Endothelial cell of umbilical vein (primary cell): ENCODE results near the gene PLAGL1. TPM values are rescaled to one million over a fixed set of nuclear protein-coding genes. Genes with fewer than 3 reads are reported as not detected.

Source experiments
- BruUV-seq: library from RNA; stranded (reverse); fragments of 400-500 nt; replicated peaks from 2 replicates; lab custom pipeline; 2021; lab: Mats Ljungman, UMichigan
- CTCF ChIA-PET: fragments of 300-600, 350-600 bp; sonication (Branson Sonifier 250); formaldehyde crosslinking; loops from one replicate; lab custom pipeline; 2021; ENCODE audit warnings: antibody characterized with exemption, inconsistent platforms; lab: Charles Lee
- POLR2A ChIA-PET: fragments of 300-600, 350-600 bp; sonication (Branson Sonifier 250); formaldehyde crosslinking; loops from one replicate; lab custom pipeline; 2021; ENCODE audit warnings: antibody characterized with exemption, inconsistent platforms; lab: Charles Lee
- DNase-seq: peaks from one replicate; pipeline ENCODE4 v3.0.0-alpha.2; 2011; ENCODE audit warnings: low read depth, low spot score
- FAIRE-seq: peaks from 2 replicates; lab custom pipeline; 2011; peaks lifted over from hg19 to GRCh38; lab: Jason Lieb, UNC
- H2AFZ ChIP-seq: 2 replicates; pipeline ENCODE4 v1.6.0; 2012; ENCODE audit warnings: low read depth, low read length, control low read depth, inconsistent platforms
- H3K27ac ChIP-seq: 2 replicates; pipeline ENCODE4 v1.5.1; 2011; ENCODE audit warnings: low read depth, mild to moderate bottlenecking, control low read depth, low read length, moderate library complexity; ENCODE audit not compliant: insufficient read depth
- H3K27me3 ChIP-seq, 2 experiments: 2 replicates each; pipeline versions ENCODE4 v1.6.0 to v1.6.1; 2011; ENCODE audit warnings: low read length in 2 of 2, mixed read lengths in 1 of 2; ENCODE audit not compliant: control insufficient read depth in 2 of 2, insufficient read depth in 2 of 2
- H3K36me3 ChIP-seq, 2 experiments: 2 replicates in 1 of 2; 3 replicates in 1 of 2; pipeline ENCODE4 v1.5.1; 2011; ENCODE audit warnings: low read length in 2 of 2, mild to moderate bottlenecking in 1 of 2, moderate library complexity in 1 of 2; ENCODE audit not compliant: control insufficient read depth in 2 of 2, insufficient read depth in 2 of 2; ENCODE audit errors: extremely low read depth in 1 of 2
- H3K4me1 ChIP-seq: 3 replicates; pipeline ENCODE4 v1.5.1; 2011; ENCODE audit warnings: mild to moderate bottlenecking, low read length; ENCODE audit not compliant: control insufficient read depth, insufficient read depth; ENCODE audit errors: extremely low read depth
- H3K4me2 ChIP-seq: 2 replicates; pipeline ENCODE4 v1.6.1; 2011; ENCODE audit warnings: low read length, control low read depth, mixed read lengths; ENCODE audit not compliant: insufficient read depth
- H3K4me3 ChIP-seq, 3 experiments: fragments of 200-600 bp in 1 of 3; sonication (generic), shearing (Covaris generic) in 1 of 3; replicated peaks in 1 of 3; 2 replicates each; pipeline ENCODE4 v1.5.1; 2011 to 2016; ENCODE audit warnings: control low read depth in 3 of 3, low read length in 3 of 3, mild to moderate bottlenecking in 2 of 3, inconsistent platforms in 1 of 3, low read depth in 1 of 3, moderate library complexity in 1 of 3; ENCODE audit not compliant: insufficient read depth in 1 of 3
- H3K79me2 ChIP-seq: 2 replicates; pipeline ENCODE4 v1.6.0; 2012; ENCODE audit warnings: low read length, inconsistent platforms; ENCODE audit not compliant: control insufficient read depth, insufficient read depth
- H3K9ac ChIP-seq: replicated peaks from 2 replicates; pipeline ENCODE3; 2011; ENCODE audit warnings: low read length, control low read depth; ENCODE audit not compliant: insufficient read depth; ENCODE audit errors: extremely low read depth
- H3K9me1 ChIP-seq: replicated peaks from 3 replicates; pipeline ENCODE4 v1.6.0; 2011; ENCODE audit warnings: mild to moderate bottlenecking, low read length; ENCODE audit not compliant: control insufficient read depth, insufficient read depth; ENCODE audit errors: extremely low read depth
- H3K9me3 ChIP-seq: replicated peaks from 2 replicates; pipeline ENCODE4 v1.5.1; 2012; ENCODE audit warnings: low read length, inconsistent platforms; ENCODE audit not compliant: control insufficient read depth, insufficient read depth
- H4K20me1 ChIP-seq: replicated peaks from 2 replicates; pipeline ENCODE3; 2011; ENCODE audit warnings: mild to moderate bottlenecking, low read length; ENCODE audit not compliant: control insufficient read depth, insufficient read depth; ENCODE audit errors: extremely low read depth
- CTCF ChIP-seq, 2 donors: IDR thresholded peaks; 1 replicate in 1 of 2; 2 replicates in 1 of 2; pipeline ENCODE4 v1.5.1; 2011; ENCODE audit warnings: low read length in 2 of 2, mild to moderate bottlenecking in 2 of 2, moderate library complexity in 2 of 2, control low read depth in 1 of 2, inconsistent platforms in 1 of 2, low read depth in 1 of 2; ENCODE audit not compliant: insufficient read depth in 1 of 2; ENCODE audit errors: extremely low read depth in 1 of 2
- EZH2 ChIP-seq: IDR thresholded peaks from 2 replicates; pipeline ENCODE4 v1.6.1; 2012; ENCODE audit warnings: borderline replicate concordance, low read depth, mild to moderate bottlenecking, moderate library complexity, low read length, inconsistent platforms; ENCODE audit not compliant: severe bottlenecking
- GATA2 ChIP-seq: IDR thresholded peaks from 2 replicates; pipeline ENCODE4 v1.7.0; 2011; ENCODE audit warnings: low read depth, mild to moderate bottlenecking, moderate library complexity, mixed read lengths, low read length; ENCODE audit not compliant: insufficient read length, insufficient read depth
- MAX ChIP-seq: IDR thresholded peaks from 2 replicates; pipeline ENCODE4 v1.6.1; 2011; ENCODE audit not compliant: insufficient read depth, insufficient read length
- POLR2AphosphoS5 ChIP-seq: IDR thresholded peaks from 2 replicates; pipeline ENCODE4 v1.6.1; 2012; ENCODE audit warnings: low read depth, mild to moderate bottlenecking, control low read depth, low read length, moderate library complexity; ENCODE audit not compliant: insufficient read depth
- dilution Hi-C: fragments of 300-500 bp; cut with MboI; formaldehyde crosslinking; loops from one replicate; pipeline ENCODE4 v1.15.0; 2019; ENCODE audit warnings: low sequenced_read_pairs; ENCODE audit not compliant: extremely low pct_ligation_motif_present
- intact Hi-C: fragments of 100-400 bp; cut with micrococcal nuclease; formaldehyde crosslinking; loops from one replicate; pipeline ENCODE4 v1.10.0; 2022
- polyA plus RNA-seq, 4 experiments: library from polyadenylated mRNA; depleted of rRNA in 3 of 4; stranded (reverse) in 3 of 4; unstranded in 1 of 4; fragments of >200 nt; gene quantifications; 2 replicates each; pipeline versions ENCODE4 v1.2.1 to v1.2.3, GENCODE V29; 2011 to 2012; ENCODE audit warnings: missing spikeins in 1 of 4
- total RNA-seq: library from RNA; stranded (reverse); gene quantifications from 2 replicates; pipeline ENCODE4 v1.2.3, GENCODE V29; 2021

Gene PLAGL1
- total and polyA plus RNA-seq, 2 donors (not counting 3 experiments of a cell fraction or from before 2014, with no cell fraction given), result 20.9 to 40.4 TPM

GRCh38 chr6:143998686-143999085 is 9.4 kb downstream of the PLAGL1 start:
- Histone ChIP-seq H3K27me3 (peaks cover 0 to 1% of the 10 kb centered on the region in 2 experiments), H3K9me1 (no peaks in the 10 kb centered on the region), H3K79me2 (peaks cover 4% of the 10 kb centered on the region), H2AFZ (no peak overlapping the region), H3K4me2 (no peak overlapping the region), H3K36me3 (no peaks in the 10 kb centered on the region), H3K9ac (no peak overlapping the region), H3K4me3 (no peak overlapping the region), H3K27ac (no peak overlapping the region), H3K4me1 (no peaks in the 10 kb centered on the region), H3K9me3 (no peaks in the 10 kb centered on the region), H4K20me1 (no peaks in the 10 kb centered on the region)
- TF ChIP-seq CTCF (IDR thresholded peaks at IDR 0.05; ENCODE audit: extremely low read depth in 1 of 2, insufficient read depth in 1 of 2, low read depth in 1 of 2, low read length in 2 of 2), result no peak
- no peak for TF ChIP-seq GATA2
- no peak for TF ChIP-seq MAX
- dilution Hi-C loops, result no loop called here
- DNase-seq, result no peak
- ChIA-PET POLR2A (no interaction called here), CTCF (interaction anchor here (1.3 kb wide), 1 partner anchor 15 kb away, joined by 4 read pairs; no protein-coding TSS in a partner anchor)
- no TSS peak for BruUV-seq
- FAIRE-seq, result no peak
- intact Hi-C loops, result no loop called here

GRCh38 chr6:143993965-143994646 is 14.0 kb downstream of the PLAGL1 start:
- Histone ChIP-seq H3K27ac (no peak overlapping the region), H3K9ac (no peak overlapping the region), H4K20me1 (no peaks in the 10 kb centered on the region), H2AFZ (no peak overlapping the region), H3K27me3 (peaks cover 0 to 1% of the 10 kb centered on the region in 2 experiments), H3K9me3 (no peaks in the 10 kb centered on the region), H3K4me1 (no peaks in the 10 kb centered on the region), H3K79me2 (no peaks in the 10 kb centered on the region), H3K9me1 (no peaks in the 10 kb centered on the region), H3K36me3 (no peaks in the 10 kb centered on the region), H3K4me2 (no peak overlapping the region), H3K4me3 (no peak overlapping the region)
- TF ChIP-seq EZH2, result no peak
- TF ChIP-seq POLR2AphosphoS5, result no peak
- DNase-seq (no peak), FAIRE-seq (no peak)
- ChIA-PET CTCF (interaction anchor here (0.8 to 1.6 kb wide), 3 partner anchors 9 to 19 kb away, joined by 3 read pairs; no protein-coding TSS in a partner anchor), POLR2A (no interaction called here)
- dilution Hi-C loops (no loop called here), intact Hi-C loops (no loop called here)
- no TSS peak for BruUV-seq
